Measurements from ENCODE around the gene YES1.
"Not testable (repeated sequence)": the region's sequence is repeated elsewhere in the genome, so short reads cannot be mapped to it uniquely, and the experiment has no call there.

Gene YES1

DNA sequence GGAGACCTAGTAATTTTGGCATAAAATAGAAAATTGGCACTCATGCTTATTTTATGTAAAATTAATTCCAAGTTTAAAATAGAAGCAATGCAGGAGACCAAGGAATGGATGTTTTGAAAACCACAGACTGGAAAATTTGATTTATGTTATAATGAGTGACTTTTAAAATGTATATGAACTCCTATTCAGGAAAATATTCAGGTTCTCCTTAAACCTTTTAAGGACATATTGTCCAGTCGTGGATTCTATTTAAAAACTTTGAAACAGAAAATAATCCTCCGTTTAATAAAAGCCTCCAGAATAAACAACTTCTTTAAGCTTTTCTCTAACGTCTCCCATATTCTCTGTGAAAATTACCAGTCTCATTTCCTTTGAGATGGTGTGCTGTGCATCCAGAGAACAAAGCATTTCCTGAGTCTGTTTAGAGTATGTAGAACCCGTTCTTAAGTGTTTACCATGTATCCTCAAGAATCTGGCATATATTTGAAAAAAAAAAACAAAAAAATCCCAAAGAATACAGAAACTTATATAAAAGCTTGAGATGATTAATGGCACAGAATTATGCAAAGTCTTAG is 8.6 kb upstream of the YES1 start:
- DNase-seq = no peak

DNA sequence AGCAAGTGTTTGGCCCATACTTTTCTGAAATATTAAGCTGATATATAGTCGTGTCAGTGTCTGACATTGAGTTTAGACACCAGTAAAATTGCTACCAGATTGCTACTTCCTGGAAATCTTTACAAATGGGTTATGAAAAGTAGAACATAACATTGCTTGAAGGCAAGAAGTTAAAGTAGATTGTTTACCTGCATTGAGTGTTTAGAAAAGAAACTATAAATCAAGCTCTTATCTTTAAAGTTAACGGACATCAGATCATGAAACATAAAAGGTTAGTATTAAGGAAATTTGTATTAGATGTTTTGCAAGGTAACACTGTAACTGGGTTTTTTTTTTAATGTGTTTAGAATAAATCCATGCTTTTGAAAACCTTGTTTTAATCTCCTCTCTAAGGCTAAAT is 4.8 kb upstream of the YES1 start:
- DNase-seq = no peak

DNA sequence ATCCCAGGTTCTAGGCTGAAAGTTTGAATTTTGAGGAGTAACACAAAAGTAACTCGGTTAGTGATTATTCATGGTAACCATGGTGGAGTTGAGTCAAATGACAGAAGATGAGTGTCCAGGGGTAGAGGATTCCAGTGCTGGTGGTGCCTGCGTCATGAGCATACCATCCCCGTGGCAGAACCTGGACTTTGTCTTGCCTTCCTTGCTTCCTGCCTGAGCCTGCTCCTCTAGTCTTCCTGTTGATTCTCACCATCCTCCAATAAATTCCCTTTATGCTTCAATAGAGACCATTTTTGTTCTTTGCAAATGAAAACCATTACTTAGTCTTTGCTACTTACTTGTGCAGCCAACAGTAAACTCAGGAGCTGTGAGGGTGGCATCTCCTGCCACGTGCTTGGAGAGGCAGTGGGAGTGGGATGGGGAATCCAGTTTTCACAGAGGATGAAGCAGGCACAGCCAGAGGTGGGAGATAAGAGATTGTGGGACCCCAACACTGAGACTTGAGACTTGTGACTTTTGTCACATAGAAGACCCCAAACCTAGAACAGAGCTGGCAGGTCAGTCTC is 4.1 kb upstream of the YES1 start:
- no peak for DNase-seq

DNA sequence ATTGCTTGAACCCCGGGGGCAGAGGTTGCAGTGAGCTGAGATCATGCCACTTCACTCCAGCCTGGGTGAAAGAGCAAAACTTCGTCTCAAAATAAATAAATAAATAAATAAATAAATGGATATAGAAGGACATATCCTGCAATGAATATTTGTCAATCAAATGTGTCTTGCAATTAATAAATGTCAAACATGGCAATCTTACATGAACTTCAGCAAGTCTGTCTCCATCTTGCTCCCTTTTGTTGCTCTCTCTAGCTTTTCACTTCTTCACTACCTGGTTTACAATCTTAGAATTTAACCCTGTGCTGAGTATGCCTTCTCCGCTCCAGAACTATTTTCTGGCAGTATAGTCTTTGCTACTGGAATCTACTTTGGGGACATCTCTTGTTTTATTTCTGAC is 3.3 kb upstream of the YES1 start:
- DNase-seq = no peak

DNA sequence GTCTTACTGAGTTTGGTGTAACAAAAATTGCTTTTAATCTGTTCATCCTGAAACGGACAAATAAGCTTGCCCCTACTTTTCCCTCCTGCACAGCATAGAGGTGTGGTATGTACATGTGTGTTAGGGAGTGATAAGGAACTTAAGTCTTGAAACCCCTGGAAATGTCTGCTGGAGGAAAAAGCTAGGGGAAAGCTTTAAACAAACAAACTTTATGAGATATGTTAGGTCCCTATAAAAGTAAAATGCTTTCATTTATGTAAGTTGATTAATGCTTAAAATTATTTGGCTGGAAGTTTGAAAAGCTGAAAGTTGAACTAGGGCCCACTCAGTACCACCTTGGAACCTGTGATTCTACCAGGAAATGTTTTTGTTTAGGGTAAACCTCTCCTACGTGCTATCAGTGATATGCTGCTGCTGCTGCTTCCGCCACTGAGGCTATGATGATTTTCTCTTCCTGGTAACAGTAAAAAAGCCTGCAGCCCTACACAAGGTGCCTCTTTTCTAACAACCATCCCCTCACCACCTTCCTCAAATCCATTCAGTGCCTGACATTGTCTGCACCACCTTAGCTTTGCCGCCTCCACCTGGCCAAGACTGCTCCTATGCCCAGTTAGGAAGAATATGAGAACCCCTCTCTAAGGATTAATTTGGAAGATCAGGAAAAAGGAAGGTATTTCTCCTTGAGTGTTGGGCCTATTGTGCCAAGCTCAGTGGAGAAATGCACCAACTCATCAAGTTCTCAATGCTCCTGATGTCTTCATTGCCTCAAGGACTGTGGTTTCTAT is 2.5 kb upstream of the YES1 start:
- DNase-seq = no peak

DNA sequence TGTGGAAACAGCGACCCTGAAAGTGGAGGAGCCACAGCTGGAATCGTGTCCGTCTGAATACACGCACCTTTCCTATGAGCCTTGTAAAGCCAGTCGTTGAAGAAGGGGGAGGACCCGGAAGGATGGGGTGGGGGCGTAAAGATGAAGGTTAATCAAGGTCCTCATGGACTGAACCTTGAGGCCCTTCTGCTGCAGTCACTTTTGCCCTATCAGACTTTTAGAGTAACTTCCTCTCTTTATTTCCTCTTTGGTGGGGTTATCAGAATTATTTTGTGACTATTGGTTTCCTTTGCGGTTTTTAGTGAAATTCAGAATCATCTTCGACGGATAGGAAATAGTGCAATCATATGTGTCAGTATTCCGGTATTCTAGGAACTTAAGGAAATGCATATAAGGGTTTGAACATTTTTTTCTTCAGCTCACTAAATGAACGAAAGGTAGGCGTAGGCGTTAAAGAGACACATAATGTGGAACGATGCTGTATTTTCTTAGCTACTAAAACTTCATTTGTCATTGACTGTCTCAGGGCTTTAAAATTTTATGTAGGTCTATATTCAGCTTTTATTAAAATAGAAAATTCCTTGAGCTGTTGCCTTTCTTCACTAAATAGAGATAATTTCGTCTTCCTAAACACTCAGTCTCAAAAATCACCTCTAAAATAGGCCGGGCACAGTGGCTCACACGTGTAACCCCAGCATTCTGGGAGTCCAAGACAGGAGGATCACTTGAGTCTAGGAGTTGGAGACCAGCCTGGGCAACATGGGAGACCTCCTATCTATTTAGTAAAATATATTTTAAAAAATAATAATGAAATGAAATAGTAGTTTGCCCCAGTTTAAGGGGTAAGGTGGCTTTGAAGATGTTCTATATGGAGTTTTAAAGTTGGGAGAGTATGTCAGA is 1.4 kb upstream of the YES1 start:
- DNase-seq = no peak

DNA sequence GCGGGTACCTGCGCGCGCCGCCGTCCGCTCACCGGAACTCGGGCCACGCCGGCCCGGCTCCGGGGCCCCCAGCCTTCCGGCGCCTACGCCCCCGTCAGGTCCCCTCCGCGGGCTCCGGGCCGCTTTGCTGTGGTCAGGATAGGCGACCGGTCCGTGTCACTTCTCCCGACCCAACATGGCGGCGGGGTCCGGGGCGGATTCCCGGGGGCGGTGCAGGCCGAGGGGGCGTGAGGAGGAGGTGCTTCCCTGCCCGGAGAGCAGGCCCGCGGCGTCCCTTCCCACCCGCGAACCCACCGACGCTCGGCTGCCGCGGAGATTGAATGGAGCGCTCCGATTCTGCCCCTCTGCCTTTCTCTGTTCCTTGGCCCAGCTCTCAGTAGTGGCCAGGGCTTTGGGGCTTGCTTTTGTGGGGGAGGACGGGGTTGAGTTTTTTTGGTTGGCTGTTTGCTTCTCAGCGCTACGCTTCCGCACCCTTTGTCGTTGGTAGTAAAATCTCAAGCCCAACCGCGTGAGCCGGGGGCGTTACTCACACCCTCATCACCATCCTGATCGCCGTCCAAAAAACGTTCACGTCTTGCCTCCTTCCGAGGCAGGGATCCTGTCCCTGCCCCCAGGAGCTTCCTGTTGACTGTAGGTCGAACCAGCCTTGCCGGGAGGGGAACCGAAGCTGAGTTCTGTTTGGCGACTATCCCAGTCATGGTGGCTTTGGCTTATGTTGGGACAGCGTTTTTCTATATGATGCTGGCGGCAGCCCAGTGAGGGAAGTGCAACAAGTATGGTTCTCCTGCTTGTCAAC is 532 bp upstream of the YES1 start:
- peak; percentile 39 to 52 for DNase-seq

DNA sequence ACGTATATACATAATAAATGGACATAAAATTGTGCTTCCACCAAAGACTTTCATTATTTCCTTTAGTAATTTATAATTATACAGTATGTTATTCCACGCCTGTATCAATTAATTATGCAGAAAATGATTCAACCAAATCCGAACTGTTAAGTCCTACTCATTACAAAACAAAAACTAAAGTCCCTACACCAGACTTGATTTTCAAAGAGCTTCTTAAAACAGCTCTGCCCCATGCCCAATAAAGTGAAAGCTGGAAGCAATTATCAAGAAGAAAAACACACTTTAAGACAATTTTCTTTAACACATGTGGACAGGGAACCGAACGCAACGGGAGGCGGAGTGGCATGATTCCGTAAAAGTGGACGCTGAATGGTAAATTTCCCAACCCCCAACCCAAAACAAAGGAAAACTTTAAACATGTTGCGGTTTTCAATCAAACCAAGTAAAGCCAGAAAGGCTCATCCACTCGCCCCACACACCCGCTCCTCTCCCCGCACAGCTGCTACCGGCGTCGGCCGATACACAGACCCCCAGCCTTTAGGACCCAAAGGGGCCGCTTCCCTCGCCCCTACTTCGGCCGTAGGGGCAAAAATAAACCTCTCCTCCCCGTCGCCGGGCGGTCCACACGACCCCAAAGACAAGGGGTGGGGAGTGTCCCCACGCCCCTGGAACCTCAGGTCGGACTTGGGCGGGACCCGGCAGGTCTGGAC is 705 bp downstream of the YES1 start:
- DNase-seq = peak in 1 of 2 experiments; percentile 44

DNA sequence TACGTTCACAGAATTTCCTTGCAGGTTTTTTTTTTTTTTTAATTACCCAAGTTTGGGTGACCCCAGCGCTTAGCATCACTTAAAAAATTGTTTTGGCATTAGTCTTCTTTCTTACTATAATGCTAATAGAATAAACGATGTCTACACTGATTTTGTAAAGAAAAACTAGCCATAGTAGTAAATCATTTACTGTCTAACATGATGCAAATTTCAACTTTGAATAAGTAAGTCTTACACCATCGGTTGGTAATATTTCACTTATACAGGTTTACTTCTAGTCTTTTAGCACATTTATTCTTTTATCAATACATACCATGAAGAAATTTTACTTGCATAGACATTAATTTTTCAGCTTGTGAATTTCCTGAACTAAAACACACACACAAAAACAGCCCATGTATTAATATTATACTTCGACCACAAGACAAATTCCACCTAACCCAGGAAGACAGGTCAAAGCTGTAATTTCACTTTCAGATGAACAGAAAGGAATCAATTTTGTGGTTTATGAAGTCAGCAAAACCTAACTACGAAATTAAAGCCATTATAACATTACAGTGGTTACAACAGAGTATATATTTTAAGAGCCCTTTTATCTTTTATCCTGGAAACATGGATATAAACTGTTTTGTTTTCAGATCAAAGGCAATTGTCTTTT is 1.9 kb downstream of the YES1 start:
- DNase-seq = peak in 1 of 2 experiments; percentile 26

DNA sequence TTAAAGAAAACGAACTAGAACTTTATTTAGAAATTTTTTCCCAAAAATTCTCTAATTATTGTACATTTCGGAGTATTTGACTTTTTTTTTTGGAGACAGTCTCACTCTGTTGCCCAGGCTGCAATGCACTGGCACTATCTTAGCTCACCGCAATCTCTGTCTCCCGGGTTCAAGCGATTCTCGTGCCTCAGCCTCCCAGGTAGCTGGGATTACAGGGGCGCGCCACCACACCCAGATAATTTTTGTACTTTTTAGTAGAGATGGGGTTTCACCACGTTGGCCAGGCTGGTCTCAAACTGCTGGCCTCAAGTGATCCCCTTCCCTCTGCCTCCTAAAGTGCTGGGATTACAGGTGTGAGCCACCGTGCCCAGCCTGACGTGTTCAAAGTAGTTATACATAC is 2.8 kb downstream of the YES1 start:
- DNase-seq = not testable (repeated sequence)

DNA sequence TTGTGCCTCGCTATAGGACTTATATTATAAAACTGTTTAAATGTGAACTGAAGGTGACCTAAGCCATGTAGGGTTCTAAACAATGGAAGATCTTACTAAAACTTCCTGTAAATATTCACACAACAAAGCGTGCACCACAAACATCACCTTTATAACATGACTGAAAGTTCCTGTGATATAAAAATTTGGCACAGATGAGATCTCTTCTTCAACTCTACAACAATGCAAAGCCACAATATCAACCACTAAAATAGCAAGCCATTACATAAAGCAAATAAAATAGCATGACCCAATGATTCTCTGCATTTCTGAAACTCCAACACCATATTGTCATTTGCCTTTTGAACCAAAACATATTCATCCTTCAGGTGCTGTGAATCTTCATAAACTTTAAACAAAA is 3.5 kb downstream of the YES1 start:
- no peak for DNase-seq

DNA sequence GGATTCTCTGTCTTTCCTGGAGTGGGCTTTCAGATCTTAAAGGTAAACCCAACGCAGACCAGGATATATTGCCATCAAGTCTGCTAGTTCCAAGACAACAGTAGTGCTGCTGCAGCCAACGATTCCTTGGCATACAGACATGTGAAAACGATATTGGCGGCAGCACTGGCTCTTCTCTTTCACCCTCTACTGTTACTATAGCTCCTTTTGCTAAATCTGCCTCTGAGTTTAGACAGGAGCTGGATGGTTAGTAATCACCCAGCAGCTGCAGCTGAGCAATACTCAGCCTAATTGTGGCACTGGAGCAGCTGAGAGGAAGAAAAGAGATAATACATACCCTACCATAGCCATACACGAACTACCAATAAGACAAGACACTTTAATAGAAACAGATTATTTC is 4.0 kb downstream of the YES1 start:
- no peak for DNase-seq

DNA sequence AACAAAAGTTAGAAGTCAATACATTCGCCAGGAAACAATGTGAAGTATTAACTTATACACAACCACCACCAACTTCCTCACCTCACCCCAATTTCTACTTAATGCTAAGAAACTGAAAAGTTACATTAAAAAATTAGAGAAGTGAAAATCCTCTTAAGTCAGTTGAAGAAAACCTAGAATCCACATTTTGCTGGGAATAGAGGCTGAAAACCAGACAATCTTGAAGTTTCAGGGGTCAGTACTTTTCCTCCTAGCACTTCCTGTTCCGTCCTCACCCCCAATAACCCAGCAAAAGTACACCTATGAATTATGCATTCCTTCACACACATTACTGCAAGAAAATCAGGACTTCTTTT is 6.3 kb downstream of the YES1 start:
- DNase-seq = no peak

DNA sequence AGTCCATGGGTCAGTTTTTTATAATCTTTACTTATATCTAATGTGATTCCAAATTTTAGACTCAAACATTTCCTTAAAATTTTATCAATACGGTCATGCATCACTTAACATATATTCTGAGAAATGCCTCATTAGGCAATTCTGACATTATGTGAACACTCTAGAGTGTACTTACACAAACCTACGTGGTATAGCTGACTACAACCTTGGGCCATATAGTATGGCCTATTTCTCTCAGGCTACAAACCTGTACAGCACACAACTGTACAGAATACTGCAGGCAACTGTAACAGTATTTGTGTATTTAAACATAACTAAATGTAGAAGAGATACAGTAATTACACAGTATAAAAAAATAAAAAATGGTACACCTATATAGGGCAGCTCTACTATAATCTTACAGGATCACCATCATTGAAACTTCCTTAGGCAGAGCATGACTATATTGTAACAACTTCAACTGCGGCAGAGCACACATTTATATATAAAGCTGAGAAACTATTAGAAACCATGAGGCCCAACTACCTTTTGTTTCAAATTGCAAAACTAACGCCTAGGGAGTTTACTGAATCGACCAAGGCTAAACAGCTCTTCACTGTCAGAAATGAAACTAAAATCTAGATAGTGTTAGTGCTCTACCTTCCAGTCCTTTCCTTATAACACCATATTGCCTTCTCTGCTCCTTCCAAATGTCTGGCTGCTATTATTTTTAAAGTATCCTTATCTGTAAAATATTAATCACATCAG is 6.9 kb downstream of the YES1 start:
- no peak for DNase-seq

DNA sequence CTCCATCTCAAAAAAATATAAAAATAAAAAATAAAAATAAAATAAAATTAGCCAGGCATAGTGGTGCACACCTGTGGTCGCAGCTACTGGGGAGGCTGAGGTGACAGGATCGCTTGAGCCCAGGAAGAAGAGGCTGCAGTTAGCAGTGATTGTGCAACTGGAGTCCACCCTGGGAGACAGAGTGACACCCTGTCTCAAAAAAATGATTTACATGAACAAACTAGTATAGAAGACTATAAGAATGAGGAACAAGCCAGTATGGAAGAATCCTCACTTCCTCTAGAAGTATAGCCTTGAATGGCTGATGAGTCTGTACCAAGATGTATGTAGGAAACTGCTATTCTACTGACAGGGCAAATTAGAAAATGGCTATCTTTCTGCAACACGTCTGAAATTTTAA is 10.9 kb downstream of the YES1 start:
- no peak for DNase-seq

DNA sequence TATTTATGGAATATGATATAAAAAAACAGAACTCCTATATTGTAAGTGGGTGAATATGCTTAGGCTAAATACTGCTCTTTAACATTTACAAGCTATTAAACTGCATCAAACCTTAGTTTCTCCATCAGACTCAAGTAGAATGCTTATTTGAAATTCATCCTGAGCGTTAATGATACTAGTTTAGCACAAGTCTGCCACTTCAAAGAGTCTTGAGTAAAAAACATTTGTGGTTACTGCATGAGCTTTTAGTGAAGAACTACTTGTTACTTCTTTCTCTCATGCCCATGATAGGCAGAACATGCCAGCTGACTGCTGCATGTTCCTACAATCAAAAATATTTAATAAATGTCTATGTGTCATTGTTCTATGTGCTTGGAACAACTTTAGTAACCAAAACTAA is 12.1 kb downstream of the YES1 start:
- no peak for DNase-seq

DNA sequence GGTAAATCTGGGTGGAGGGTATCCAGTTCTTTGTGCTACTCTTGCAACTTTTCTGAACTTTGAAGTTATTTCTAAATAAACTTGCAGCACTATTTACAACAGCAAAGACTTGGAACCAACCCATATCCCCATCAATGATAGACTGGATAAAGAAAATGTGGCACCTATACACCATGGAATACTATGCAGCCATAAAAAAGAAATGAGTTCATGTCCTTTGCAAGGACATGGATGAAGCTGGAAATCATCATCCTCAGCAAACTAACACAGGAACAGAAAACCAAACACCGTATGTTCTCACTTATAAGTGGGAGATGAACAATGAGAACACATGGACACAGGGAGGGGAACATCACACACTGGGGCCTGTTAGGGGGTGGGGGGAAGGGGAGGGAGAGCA is 16.7 kb downstream of the YES1 start:
- DNase-seq = not testable (repeated sequence)

DNA sequence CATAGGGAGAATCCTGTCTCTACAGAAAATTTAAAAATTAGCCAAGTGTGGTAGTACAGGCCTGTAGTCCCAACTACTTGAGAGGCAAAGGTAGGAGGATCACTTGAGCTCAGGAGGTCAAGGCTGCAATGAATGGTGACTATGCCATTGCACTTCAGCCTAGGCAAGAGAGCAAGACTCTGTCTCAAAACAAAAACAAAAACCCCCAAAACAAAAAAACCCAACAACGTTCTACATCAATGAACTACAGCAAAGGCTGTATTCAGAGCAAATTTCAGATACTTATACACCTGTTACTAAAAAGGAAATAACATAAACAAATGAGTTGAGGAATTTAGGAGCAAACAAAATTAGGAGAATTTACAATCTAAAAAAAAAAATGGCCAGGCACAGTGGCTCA is 22.6 kb downstream of the YES1 start:
- DNase-seq = no peak

DNA sequence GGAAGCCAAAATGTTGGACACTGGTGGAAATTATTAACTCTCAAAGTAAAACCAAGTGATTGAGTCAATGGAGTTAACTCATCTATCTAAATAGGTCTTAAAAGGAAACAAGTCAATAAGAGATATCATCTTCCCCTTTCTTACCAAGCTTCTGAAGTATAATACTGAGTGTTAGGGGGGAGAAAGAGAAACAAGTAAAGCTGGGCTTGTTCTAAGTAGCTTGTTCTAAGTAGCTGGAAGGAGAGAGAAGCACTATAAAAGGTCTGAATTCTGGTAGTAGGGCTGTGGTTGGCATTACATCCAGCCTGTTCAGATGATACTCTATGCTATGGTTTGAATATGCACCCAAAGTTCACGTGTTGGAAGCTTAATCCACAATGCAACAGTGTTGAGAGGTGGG is 26.8 kb downstream of the YES1 start:
- DNase-seq = no peak

DNA sequence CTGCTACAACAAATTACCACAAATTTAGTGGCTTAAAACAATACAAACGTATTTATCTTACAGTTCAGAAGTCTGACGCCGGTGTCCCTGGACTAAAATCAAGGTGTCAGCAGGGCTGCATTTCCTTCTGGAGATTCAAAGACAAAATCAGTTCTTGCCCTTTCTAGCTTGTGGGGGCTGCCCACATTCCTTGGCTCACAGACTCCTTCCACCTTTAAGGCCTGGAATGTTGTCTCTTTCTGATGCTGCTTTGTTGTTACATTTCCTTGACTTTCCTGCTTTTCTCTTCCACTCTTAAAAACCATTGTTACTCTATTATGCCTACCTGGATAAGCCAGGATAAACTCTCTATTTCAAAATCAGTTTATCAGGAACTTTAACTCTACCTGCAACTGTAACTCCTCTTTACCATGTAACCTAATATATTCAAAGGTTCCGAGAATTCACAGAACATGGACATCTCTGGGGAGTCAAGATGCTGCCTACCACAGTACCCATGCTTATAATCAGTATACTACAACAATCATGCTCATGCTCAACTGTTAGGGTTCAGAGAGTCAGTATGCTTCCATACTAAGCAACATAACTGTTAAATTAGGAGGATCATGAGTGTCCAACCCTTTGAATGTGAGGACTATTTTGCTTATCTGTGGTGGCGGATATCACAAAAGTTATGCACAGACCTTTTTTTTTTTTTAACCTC is 27.4 kb downstream of the YES1 start:
- no peak for DNase-seq
